Transverse colon (tissue), 4 donors: ENCODE results near the gene PMS1.

Experiments used
- CTCF ChIP-seq, 5 experiments: fragments of 200-600 bp in 3 of 5; fragments of 450-650 bp in 2 of 5; sonication (generic) in 3 of 5; IDR thresholded peaks; 1 replicate in 2 of 5; 2 replicates in 3 of 5; pipeline ENCODE4 v1.5.1; 2016 to 2017; ENCODE audit warnings: antibody characterized with exemption in 5 of 5, inconsistent platforms in 3 of 5, mild to moderate bottlenecking in 2 of 5, moderate library complexity in 1 of 5
- EP300 ChIP-seq: sonication (generic); formaldehyde crosslinking; IDR thresholded peaks from one replicate; pipeline ENCODE4 v1.6.1; 2017; ENCODE audit warnings: antibody characterized with exemption, low read depth
- POLR2A ChIP-seq: fragments of 450-650 bp; IDR thresholded peaks from one replicate; pipeline ENCODE4 v1.6.1; 2016; ENCODE audit warnings: antibody characterized with exemption, mild to moderate bottlenecking, moderate library complexity
- POLR2AphosphoS5 ChIP-seq, 3 donors: sonication (generic); formaldehyde crosslinking; IDR thresholded peaks; one replicate each; pipeline ENCODE4 v1.6.1; 2016; ENCODE audit warnings: antibody characterized with exemption in 3 of 3

GRCh38 chr2:189762229-189762550 lies 22.1 kb upstream of the PMS1 start:
- no peak for TF ChIP-seq POLR2AphosphoS5 (IDR thresholded peaks at IDR 0.05)
- TF ChIP-seq CTCF (IDR thresholded peaks at IDR 0.05), result no peak
- no peak for TF ChIP-seq POLR2A
- no peak for TF ChIP-seq EP300
